GM18907 (cell line): ENCODE results near the gene SOX6.
"Not testable (repeated sequence)": the region's sequence is repeated elsewhere in the genome, so short reads cannot be mapped to it uniquely, and the experiment has no call there.

Experiments used
- ATAC-seq: cut with Tn5 transposase; IDR thresholded peaks from one replicate; pipeline ENCODE4 v1.9.1; 2021; ENCODE audit warnings: mild to moderate bottlenecking, moderate library complexity; ENCODE audit not compliant: unreplicated experiment

SOX6 gene

GRCh38 chr11:16157327-16157726, 199.0 kb downstream of the SOX6 start:
- no peak for ATAC-seq

DNA sequence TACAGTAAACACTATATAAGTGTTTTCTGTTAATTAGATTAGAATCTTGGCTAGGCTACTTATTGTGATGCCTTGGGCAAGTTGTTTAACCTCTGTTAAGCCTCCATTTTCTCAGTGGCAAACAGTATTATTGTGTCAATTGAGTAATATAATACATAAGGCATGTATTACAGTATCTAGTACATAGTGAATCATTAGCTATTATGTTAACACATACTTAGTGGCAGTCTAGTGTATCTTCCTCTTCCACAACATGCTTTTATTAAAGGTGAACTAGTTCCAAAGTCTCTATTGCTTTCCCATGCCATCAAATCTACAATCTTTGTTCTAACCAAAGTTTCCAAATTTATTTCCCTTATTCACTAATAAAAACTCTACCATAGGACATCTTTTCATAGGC, 200.9 kb downstream of the SOX6 start:
- no peak for ATAC-seq

GRCh38 chr11:16154715-16155396, 201.5 kb downstream of the SOX6 start:
- ATAC-seq, result no peak

DNA sequence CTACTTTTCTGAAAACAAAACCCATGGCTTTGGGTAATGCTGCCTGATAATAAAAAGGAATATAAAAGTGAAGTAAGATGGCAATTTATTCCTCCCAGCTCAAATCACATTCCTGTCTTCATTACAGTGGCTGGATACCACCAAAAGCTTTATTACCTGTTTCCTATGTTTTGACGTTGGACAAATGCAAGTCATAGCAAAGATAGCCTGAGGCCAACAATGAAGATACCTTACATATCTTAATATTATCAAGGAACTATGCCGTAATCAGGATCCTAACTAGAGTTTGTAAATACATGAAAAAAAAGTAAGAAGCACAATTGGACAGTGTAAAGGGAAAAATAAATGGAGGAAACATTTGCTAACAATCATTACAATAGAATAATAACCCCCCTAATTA, 202.4 kb downstream of the SOX6 start:
- no peak for ATAC-seq

GRCh38 chr11:16151138-16151537, 205.2 kb downstream of the SOX6 start:
- no peak for ATAC-seq

GRCh38 chr11:16149476-16149875, 206.9 kb downstream of the SOX6 start:
- ATAC-seq, result no peak

- ATAC-seq, result no peak
These were observed 207.9 kb downstream of the SOX6 start for GRCh38 chr11:16148301-16148931.

DNA sequence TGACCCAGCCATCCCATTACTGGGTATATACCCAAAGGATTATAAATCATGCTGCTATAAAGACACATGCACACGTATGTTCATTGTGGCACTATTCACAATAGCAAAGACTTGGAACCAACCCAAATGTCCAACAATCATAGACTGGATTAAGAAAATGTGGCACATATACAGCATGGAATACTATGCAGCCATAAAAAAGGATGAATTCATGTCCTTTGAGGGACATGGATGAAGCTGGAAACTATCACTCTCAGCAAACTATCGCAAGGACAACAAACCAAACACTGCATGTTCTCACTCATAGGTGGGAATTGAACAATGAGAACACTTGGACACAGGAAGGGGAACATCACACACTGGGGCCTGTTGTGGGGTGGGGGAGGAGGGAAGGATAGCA, 209.4 kb downstream of the SOX6 start:
- not testable (repeated sequence) for ATAC-seq

DNA sequence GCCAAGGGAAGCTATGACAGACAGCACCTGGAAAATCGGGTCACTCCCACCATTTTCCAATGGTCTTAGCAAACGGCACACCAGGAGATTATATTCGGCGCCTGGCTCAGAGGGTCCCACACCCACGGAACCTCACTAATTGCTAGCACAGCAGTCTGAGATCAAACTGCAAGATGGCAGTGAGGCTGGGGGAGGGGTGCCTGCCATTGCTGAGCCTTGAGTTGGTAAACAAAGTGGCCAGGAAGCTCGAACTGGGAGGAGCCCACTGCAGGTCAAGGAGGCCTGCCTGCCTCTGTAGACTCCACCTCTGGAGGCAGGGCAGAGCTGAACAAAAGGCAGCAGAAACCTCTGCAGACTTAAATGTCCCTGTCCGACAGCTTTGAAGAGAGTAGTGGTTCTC, 214.7 kb downstream of the SOX6 start:
- not testable (repeated sequence) for ATAC-seq

DNA sequence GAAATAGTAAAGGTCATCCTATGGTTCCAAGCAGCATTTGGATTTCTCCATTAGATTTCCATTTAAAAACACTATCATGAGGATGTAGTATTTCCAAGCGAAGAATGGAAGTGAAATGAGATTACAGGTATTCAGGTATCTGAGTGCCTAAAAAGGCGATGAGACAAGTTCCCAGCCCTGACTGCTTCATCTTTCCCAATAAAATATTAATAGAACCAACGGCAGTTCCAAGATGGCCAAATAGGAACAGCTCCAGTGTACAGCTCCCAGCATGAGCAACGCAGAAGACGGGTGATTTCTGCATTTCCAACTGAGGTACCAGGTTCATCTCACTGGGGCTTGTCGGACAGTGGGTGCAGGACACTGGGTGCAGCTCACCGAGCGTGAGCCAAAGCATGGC, 215.2 kb downstream of the SOX6 start:
- not testable (repeated sequence) for ATAC-seq

DNA sequence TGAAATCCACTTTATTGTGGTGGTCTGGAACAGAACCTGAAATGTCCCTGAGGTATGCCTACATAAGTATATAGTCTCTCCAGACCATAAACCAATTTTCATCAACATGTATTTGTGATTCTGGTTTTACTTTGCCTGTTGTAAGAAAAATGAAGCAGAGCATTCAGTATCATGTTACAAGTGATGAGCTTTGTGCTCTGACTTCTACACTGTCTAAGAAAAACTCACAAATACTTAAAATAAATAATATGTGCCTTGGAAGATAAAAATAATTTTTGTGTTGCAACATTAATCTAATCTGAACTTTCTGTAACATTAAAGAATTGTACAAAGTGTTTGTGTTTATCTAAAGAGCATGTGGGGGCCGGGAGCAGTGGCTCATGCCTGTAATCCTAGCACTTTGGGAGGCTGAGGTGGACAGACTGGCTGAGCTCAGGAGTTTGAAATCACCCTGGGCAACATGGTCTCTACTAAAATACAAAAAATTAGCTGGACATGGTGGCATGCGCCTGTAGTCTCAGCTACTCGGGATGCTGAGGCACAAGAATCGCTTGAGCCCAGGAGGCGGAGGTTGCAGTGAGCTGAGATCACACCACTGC, 219.5 kb downstream of the SOX6 start:
- ATAC-seq, result no peak

DNA sequence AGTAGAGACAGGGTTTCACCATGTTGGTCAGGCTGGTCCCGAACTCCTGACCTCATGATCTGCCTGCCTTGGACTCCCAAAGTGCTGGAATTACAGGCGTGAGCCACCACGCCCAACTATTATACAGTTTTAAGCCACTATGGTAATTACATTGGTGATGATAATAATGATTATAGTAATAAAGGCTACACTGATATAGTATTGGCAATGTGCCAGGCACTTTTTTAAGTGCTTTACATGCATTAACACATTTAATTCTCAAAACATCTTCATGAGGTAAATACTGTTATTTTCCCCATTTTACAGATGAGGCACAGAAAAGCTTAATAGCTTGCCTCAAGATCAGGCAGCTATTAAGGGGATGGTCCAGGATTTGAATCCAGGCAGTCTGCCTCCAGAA, 222.5 kb downstream of the SOX6 start:
- no peak for ATAC-seq

DNA sequence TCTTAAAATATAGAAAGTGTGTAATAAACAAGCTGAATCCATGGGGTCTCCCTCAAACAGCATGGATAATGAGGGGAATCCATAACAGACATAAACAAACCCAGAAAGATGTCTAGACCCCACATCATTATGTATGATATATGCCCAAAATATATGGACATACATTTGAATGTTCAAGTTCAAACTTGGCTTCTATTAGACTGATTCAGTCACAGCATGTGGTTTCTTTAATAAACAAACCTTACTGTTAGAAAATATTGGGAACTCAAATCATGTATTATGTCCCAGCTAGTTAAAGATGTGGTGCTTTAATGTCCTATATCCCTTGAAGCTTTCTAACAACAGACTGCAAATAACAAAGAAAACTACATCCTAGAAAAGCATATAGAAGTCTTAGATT, 228.6 kb downstream of the SOX6 start:
- ATAC-seq, result no peak

DNA sequence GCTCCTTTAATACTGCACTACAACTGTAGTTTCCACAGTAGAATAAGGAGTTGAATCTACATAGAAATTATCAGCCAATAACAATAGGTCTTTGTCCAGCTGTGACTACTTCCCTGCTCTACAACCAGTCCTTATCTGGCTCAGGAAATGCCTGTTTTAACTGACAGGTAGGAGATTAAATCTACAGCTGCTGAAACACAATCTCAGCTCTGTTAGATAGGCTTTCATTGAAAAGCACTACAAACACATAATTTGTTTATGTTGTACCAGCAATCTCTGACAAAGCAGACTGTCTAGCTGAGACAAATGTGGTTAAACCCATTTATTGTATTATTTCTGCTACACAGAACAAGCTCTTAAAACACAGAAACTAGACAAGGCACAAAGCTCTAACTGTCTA, 230.0 kb downstream of the SOX6 start:
- no peak for ATAC-seq

DNA sequence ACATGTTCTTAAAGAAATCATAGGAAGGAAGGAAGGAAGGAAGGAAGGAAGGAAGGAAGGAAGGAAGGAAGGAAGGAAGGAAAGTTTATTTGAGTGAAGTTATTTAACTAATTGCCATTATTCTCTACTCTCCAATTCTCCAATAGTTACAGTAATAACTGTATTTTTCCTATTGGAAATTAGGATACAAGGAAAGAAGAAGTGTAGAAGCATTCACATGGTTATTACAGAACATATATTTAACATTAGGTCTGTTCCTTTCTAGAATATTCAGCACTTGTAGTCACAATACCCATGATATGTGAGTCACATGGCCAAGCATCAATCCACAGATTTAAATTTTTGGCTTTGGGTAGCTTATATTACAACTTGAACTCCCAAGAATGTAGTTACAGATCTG, 230.6 kb downstream of the SOX6 start:
- ATAC-seq, result no peak

GRCh38 chr11:16124390-16124789, 232.0 kb downstream of the SOX6 start:
- no peak for ATAC-seq

- ATAC-seq, result no peak
These were observed 234.5 kb downstream of the SOX6 start for GRCh38 chr11:16121853-16122252.

GRCh38 chr11:16120008-16120407, 236.3 kb downstream of the SOX6 start:
- ATAC-seq, result no peak

DNA sequence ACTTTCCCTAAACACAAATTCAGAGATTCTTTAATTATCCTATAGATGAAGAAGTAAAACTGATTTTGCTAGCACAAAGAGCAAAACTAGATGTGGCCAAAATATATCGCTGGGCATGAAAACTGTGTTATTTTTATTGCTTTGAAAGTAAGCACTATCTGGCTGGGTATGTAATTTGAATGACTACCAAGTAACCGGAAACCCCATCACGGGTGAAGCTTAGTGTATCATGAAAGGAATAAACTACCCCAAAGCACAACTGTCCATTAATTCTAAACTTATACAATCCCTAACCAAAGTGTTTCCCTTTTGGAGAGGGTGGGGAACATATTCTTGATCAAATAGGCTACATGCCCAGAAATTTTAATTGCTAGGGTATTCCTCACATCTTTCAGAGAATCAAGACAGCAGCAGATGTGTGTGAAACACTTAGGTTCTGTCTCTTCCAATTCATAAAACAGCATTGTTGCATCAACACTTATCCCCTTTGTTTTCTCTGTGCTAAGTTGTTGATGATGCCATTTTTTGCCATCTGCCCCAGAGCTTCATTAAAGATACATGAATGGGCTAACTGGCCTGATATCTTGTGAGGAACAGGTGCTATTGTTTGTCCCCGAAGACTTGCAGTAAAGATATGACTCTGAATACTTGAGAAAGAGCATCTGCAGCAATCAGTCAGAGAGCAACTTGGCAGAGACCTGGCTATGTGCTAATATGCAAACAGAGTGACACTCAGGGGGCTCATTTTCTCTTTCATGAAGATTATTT, 238.2 kb downstream of the SOX6 start:
- no peak for ATAC-seq

GRCh38 chr11:16114978-16115871, 241.1 kb downstream of the SOX6 start:
- no peak for ATAC-seq

- no peak for ATAC-seq
These were observed 241.9 kb downstream of the SOX6 start for GRCh38 chr11:16114431-16114830.
